ENCODE measurements around the gene HTR3B. TPM values are rescaled to one million over a fixed set of nuclear protein-coding genes. Genes with fewer than 3 reads are reported as not detected.
"Not testable (repeated sequence)": the region's sequence is repeated elsewhere in the genome, so short reads cannot be mapped to it uniquely, and the experiment has no call there.

The HTR3B gene
- total RNA-seq, 1 donor from 2014 or later: not detected

- DNase-seq: no peak
- intact Hi-C loops (cut with DNase I): no loop called here
- Histone ChIP-seq H3K4me1 (no peaks in the 10 kb centered on the region), H3K27ac (no peak overlapping the region), H3K4me3 (no peak overlapping the region), H3K27me3 (peaks cover 12% of the 10 kb centered on the region), H3K36me3 (no peaks in the 10 kb centered on the region), H3K9me3 (no peaks in the 10 kb centered on the region)
- no peak for ATAC-seq
- no peak for TF ChIP-seq CTCF (IDR thresholded peaks at IDR 0.05)
Observed at GRCh38 chr11:113907152-113907551, 2.6 kb downstream of the HTR3B start.

GRCh38 chr11:113907681-113908080 is 3.1 kb downstream of the HTR3B start:
- intact Hi-C loops (cut with DNase I): no loop called here
- DNase-seq: no peak
- no peak for TF ChIP-seq CTCF (IDR thresholded peaks at IDR 0.05)
- Histone ChIP-seq H3K4me1 (no peaks in the 10 kb centered on the region), H3K9me3 (no peaks in the 10 kb centered on the region), H3K4me3 (no peak overlapping the region), H3K27ac (no peak overlapping the region), H3K36me3 (no peaks in the 10 kb centered on the region), H3K27me3 (peaks cover 12% of the 10 kb centered on the region)
- no peak for ATAC-seq

GRCh38 chr11:113908098-113908497 is 3.5 kb downstream of the HTR3B start:
- no peaks in the 10 kb centered on the region for H3K36me3 ChIP-seq
- TF ChIP-seq CTCF (IDR thresholded peaks at IDR 0.05): no peak
- H3K27me3 ChIP-seq: peaks cover 9% of the 10 kb centered on the region
- ATAC-seq: no peak
- H3K4me1 ChIP-seq: no peaks in the 10 kb centered on the region
- intact Hi-C loops (cut with DNase I): no loop called here
- H3K4me3 ChIP-seq: no peak overlapping the region
- H3K9me3 ChIP-seq: no peaks in the 10 kb centered on the region
- no peak for DNase-seq
- H3K27ac ChIP-seq: no peak overlapping the region

- DNase-seq; H3K9me3 ChIP-seq; H3K27me3 ChIP-seq; intact Hi-C loops (cut with DNase I); H3K4me3 ChIP-seq; H3K4me1 ChIP-seq; H3K27ac ChIP-seq; ATAC-seq; H3K36me3 ChIP-seq: not testable (repeated sequence)
Observed at GRCh38 chr11:113911491-113911890, 6.9 kb downstream of the HTR3B start.

- intact Hi-C loops (cut with DNase I): no loop called here
- no peaks in the 10 kb centered on the region for H3K9me3 ChIP-seq
- no peak for ATAC-seq
- no peak for TF ChIP-seq CTCF (IDR thresholded peaks at IDR 0.05)
- peaks cover 6% of the 10 kb centered on the region for H3K27me3 ChIP-seq
- no peaks in the 10 kb centered on the region for H3K4me1 ChIP-seq
- H3K27ac ChIP-seq: no peak overlapping the region
- H3K4me3 ChIP-seq: no peak overlapping the region
- no peak for DNase-seq
- no peaks in the 10 kb centered on the region for H3K36me3 ChIP-seq
Observed at GRCh38 chr11:113923572-113923971, 19.0 kb downstream of the HTR3B start.

- intact Hi-C loops (cut with DNase I): no loop called here
- ATAC-seq (no peak), DNase-seq (no peak)
- peaks cover 12% of the 10 kb centered on the region for H3K27me3 ChIP-seq
- H3K27ac ChIP-seq: no peak overlapping the region
- H3K36me3 ChIP-seq: no peaks in the 10 kb centered on the region
- no peaks in the 10 kb centered on the region for H3K9me3 ChIP-seq
- H3K4me1 ChIP-seq: no peaks in the 10 kb centered on the region
- no peak overlapping the region for H3K4me3 ChIP-seq
- TF ChIP-seq CTCF (IDR thresholded peaks at IDR 0.05): no peak
Observed at GRCh38 chr11:113926273-113927197, 21.9 kb downstream of the HTR3B start.
